Muscle of leg (tissue), 11 donors: ENCODE results near the gene MPHOSPH9. TPM values are rescaled to one million over a fixed set of nuclear protein-coding genes. Genes with fewer than 3 reads are reported as not detected.

ENCODE experiments used
- DNase-seq: peaks from one replicate; pipeline ENCODE4 v3.0.0; 2013
- H3K27ac ChIP-seq: one replicate; pipeline ENCODE4 v1.5.1; 2013; ENCODE audit warnings: mild to moderate bottlenecking, low read length, control low read depth
- H3K27me3 ChIP-seq: one replicate; pipeline ENCODE4 v1.6.1; 2013; ENCODE audit warnings: low read length; ENCODE audit not compliant: control insufficient read depth, insufficient read depth
- H3K36me3 ChIP-seq: one replicate; pipeline ENCODE4 v1.6.1; 2013; ENCODE audit warnings: low read length; ENCODE audit not compliant: control insufficient read depth, insufficient read depth
- H3K4me1 ChIP-seq: one replicate; pipeline ENCODE4 v1.6.1; 2013; ENCODE audit warnings: low read length; ENCODE audit not compliant: control insufficient read depth, insufficient read depth
- H3K4me3 ChIP-seq: one replicate; pipeline ENCODE4 v1.5.1; 2013; ENCODE audit warnings: low read length, control low read depth
- H3K9me3 ChIP-seq: replicated peaks from 2 replicates; pipeline ENCODE4 v1.6.1; 2013; ENCODE audit warnings: low read depth, low read length; ENCODE audit not compliant: control insufficient read depth
- WGBS: methylation state at CpG from one replicate; pipeline ENCODE4 v1.1.5; 2013; ENCODE audit warnings: missing lambda C conversion rate; ENCODE audit not compliant: insufficient coverage; 5-methylcytosine and 5-hydroxymethylcytosine counted together
- polyA plus RNA-seq, 8 donors: library from polyadenylated mRNA; unstranded; fragments of 120-200 nt; gene quantifications; one replicate each; pipeline versions ENCODE4 v1.2.1 to v1.2.3, GENCODE V29; 2013; ENCODE audit warnings: inconsistent platforms in 1 of 8, low replicate concordance in 1 of 8; ENCODE audit not compliant: insufficient read length in 8 of 8, insufficient read depth in 1 of 8
- total RNA-seq: library from RNA; stranded (reverse); fragments of 120-200 nt; gene quantifications from one replicate; pipeline ENCODE4 v1.2.4, GENCODE V29; 2013

The MPHOSPH9 gene
- total and polyA plus RNA-seq, 9 donors, result 14.6 to 37.5 (median 18.5) TPM

- Histone ChIP-seq H3K36me3 (no peaks in the 10 kb centered on the region), H3K4me1 (peaks cover 23% of the 10 kb centered on the region), H3K27me3 (no peaks in the 10 kb centered on the region), H3K4me3 (no peak overlapping the region), H3K27ac (peak overlapping the region; percentile 37), H3K9me3 (no peaks in the 10 kb centered on the region)
- peak; percentile 74 for DNase-seq
- WGBS, result 35% methylated on average over 9 of the region's 15 CpGs
Observed at GRCh38 chr12:123141615-123142517, 91.1 kb downstream of the MPHOSPH9 start.

- no peak for DNase-seq
- H3K4me3 ChIP-seq, result no peak overlapping the region
- peak overlapping the region; percentile 73 for H3K27ac ChIP-seq
- peaks cover 23% of the 10 kb centered on the region for H3K4me1 ChIP-seq
- no peaks in the 10 kb centered on the region for H3K9me3 ChIP-seq
- no peaks in the 10 kb centered on the region for H3K27me3 ChIP-seq
- WGBS, result 71% methylated on average over 1 of the region's 6 CpGs
- H3K36me3 ChIP-seq, result no peaks in the 10 kb centered on the region
Observed at GRCh38 chr12:123140676-123141614, 92.0 kb downstream of the MPHOSPH9 start.

GRCh38 chr12:123139926-123140675 lies 92.8 kb downstream of the MPHOSPH9 start:
- Histone ChIP-seq H3K4me3 (no peak overlapping the region), H3K27me3 (no peaks in the 10 kb centered on the region), H3K4me1 (peaks cover 23% of the 10 kb centered on the region), H3K27ac (peak overlapping the region; percentile 73), H3K9me3 (no peaks in the 10 kb centered on the region), H3K36me3 (no peaks in the 10 kb centered on the region)
- 76% methylated on average over 3 of the region's 6 CpGs for WGBS
- peak; percentile 73 for DNase-seq

- H3K27me3 ChIP-seq, result no peaks in the 10 kb centered on the region
- H3K4me3 ChIP-seq, result no peak overlapping the region
Observed at GRCh38 chr12:123135688-123136087, 97.3 kb downstream of the MPHOSPH9 start.

GRCh38 chr12:123134826-123135225 lies 98.1 kb downstream of the MPHOSPH9 start:
- WGBS, result 100% methylated on average over 1 of the region's 6 CpGs
- no peak overlapping the region for H3K4me3 ChIP-seq
- DNase-seq, result no peak
- H3K9me3 ChIP-seq, result no peaks in the 10 kb centered on the region
- no peaks in the 10 kb centered on the region for H3K27me3 ChIP-seq
- H3K27ac ChIP-seq, result no peak overlapping the region
- H3K36me3 ChIP-seq, result no peaks in the 10 kb centered on the region
- peaks cover 18% of the 10 kb centered on the region for H3K4me1 ChIP-seq

More at GRCh38 chr12:123135688-123136087, 97.3 kb downstream of the MPHOSPH9 start:
- WGBS, result 17% methylated on average over 1 of the region's 8 CpGs
- Histone ChIP-seq H3K4me1 (peaks cover 26% of the 10 kb centered on the region), H3K9me3 (no peaks in the 10 kb centered on the region), H3K36me3 (no peaks in the 10 kb centered on the region), H3K27ac (no peak overlapping the region)
- no peak for DNase-seq

- H3K4me3 ChIP-seq, result no peak overlapping the region
- H3K36me3 ChIP-seq, result no peaks in the 10 kb centered on the region
- H3K4me1 ChIP-seq, result peaks cover 14% of the 10 kb centered on the region
- no peak for DNase-seq
- WGBS, result 96% methylated on average over 6 of the region's 9 CpGs
- no peak overlapping the region for H3K27ac ChIP-seq
- H3K9me3 ChIP-seq, result no peaks in the 10 kb centered on the region
- H3K27me3 ChIP-seq, result no peaks in the 10 kb centered on the region
Observed at GRCh38 chr12:123134271-123134671, 98.7 kb downstream of the MPHOSPH9 start.

GRCh38 chr12:123133701-123134100 lies 99.2 kb downstream of the MPHOSPH9 start:
- WGBS, result 80% methylated on average over 5 of the region's 9 CpGs
- no peak overlapping the region for H3K27ac ChIP-seq

GRCh38 chr12:123132951-123133619 lies 99.9 kb downstream of the MPHOSPH9 start:
- H3K36me3 ChIP-seq, result no peaks in the 10 kb centered on the region
- peaks cover 14% of the 10 kb centered on the region for H3K4me1 ChIP-seq
- H3K4me3 ChIP-seq, result no peak overlapping the region
- whole genome bisulfite sequencing, result no CpG with 5 or more reads among the region's 3 CpGs
- no peak overlapping the region for H3K27ac ChIP-seq
- no peak for DNase-seq
- H3K27me3 ChIP-seq, result no peaks in the 10 kb centered on the region
- H3K9me3 ChIP-seq, result no peaks in the 10 kb centered on the region

More at GRCh38 chr12:123133701-123134100, 99.2 kb downstream of the MPHOSPH9 start:
- Histone ChIP-seq H3K9me3 (no peaks in the 10 kb centered on the region), H3K4me3 (no peak overlapping the region), H3K27me3 (no peaks in the 10 kb centered on the region), H3K36me3 (no peaks in the 10 kb centered on the region), H3K4me1 (peaks cover 14% of the 10 kb centered on the region)
- DNase-seq, result no peak

GRCh38 chr12:123131879-123132402 lies 101.0 kb downstream of the MPHOSPH9 start:
- Histone ChIP-seq H3K4me1 (peaks cover 14% of the 10 kb centered on the region), H3K9me3 (no peaks in the 10 kb centered on the region), H3K4me3 (no peak overlapping the region), H3K27ac (peak overlapping the region; percentile 69), H3K27me3 (no peaks in the 10 kb centered on the region), H3K36me3 (no peaks in the 10 kb centered on the region)
- peak; percentile 40 for DNase-seq
- 64% methylated on average over 10 of the region's 12 CpGs for WGBS
